Esophagus squamous epithelium (tissue), 4 donors: Measurements from ENCODE around the gene NDUFS2.

Experiments
- POLR2A ChIP-seq, 4 donors: fragments of 450-650 bp; IDR thresholded peaks; one replicate each; pipeline ENCODE4 v1.6.1; 2017; ENCODE audit warnings: antibody characterized with exemption in 4 of 4, mild to moderate bottlenecking in 4 of 4, moderate library complexity in 3 of 4
- TF ChIP-seq, protein P1 (sequence below), 6 experiments: fragments of 450-650 bp in 4 of 6; fragments of 200-600 bp in 2 of 6; sonication (generic) in 2 of 6; IDR thresholded peaks; one replicate each; pipeline ENCODE4 v1.5.1; 2016 to 2019; ENCODE audit warnings: antibody characterized with exemption in 6 of 6, mild to moderate bottlenecking in 4 of 6, moderate library complexity in 4 of 6

DNA sequence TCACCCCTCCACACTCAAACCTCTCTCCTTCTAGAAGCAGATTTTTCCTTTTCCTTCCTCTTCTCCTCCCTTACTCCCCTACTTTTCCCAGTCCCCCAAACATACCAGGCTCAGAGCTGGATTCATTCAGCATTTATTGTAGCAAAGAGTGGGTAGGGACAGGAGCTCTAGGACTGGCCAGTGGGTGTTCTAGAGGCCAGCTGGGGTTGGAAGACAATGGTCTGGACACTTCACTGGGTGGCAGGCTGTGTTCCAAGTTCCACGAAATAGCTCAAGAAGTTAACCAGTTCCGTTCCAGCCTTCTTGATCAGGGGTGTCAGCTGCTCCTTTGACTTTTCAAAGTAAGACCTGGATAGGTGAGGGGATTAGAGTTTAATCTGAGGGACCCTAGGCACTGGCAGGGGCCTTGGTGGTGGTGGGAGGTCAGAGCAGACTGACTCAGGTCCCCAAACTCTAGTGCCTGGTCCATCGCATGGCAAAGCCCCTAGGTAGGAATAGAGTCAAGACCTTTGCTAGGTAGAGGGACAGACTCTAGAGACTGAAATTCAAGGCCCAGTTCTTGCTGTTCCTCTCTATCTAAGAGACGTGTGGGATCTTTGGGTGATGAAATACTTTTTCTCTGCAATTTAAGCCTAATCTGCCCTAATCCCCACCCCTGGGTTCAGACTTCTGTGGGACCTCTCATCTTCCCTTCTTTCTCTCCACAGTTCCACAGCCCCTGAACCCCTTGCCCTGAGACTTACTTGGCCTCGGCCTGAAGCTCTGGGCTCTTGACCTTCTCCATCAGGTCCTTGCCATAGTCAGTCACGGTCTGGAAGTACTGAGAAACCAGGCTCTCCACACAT is 20.2 kb downstream of the NDUFS2 start:
- TF ChIP-seq, protein P1, sequence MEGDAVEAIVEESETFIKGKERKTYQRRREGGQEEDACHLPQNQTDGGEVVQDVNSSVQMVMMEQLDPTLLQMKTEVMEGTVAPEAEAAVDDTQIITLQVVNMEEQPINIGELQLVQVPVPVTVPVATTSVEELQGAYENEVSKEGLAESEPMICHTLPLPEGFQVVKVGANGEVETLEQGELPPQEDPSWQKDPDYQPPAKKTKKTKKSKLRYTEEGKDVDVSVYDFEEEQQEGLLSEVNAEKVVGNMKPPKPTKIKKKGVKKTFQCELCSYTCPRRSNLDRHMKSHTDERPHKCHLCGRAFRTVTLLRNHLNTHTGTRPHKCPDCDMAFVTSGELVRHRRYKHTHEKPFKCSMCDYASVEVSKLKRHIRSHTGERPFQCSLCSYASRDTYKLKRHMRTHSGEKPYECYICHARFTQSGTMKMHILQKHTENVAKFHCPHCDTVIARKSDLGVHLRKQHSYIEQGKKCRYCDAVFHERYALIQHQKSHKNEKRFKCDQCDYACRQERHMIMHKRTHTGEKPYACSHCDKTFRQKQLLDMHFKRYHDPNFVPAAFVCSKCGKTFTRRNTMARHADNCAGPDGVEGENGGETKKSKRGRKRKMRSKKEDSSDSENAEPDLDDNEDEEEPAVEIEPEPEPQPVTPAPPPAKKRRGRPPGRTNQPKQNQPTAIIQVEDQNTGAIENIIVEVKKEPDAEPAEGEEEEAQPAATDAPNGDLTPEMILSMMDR (IDR thresholded peaks at IDR 0.05): no peak
- TF ChIP-seq POLR2A (IDR thresholded peaks at IDR 0.05): no peak
